ENCODE measurements around the gene BICD1.

DNA sequence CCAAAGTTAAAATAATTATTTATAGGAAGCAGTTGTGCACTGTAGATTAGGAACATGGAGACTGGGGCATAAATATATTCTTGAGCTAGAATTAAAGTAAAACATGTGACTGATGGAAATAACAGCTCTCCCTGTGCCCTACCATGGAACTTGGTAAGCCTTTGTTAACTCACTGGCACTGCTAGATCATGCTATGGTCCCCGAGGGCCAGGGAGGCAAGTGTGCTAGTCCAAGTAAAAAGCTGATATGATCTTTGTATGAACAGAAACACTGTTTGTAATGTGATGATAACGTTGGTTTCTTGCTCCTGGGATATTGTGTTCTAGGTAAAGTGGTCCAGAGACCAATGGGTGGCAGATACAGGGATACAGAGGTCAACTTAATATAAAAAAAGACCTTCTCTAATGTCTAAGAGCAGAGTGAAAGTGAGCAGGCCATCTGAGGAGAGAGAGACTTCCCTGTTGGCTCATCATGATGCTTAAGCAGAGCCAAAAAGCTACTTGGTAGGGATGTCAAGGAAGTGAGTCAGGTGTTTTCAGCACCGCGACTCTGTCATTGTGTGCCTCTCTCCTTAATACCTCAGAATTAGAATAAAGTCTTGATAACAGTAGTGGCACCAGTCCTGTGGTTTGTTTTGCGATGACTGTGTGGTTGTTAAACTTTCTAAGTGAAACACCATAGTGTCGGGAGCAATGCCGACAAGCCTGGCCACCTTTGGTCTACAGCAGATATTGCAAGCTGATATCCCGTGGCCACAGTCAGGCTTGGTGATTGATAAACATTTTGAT, 27.6 kb downstream of the BICD1 start:
- TF ChIP-seq POLR2A (IDR thresholded peaks at IDR 0.05; ENCODE audit: low read depth, low read length): no peak
- no peak for TF ChIP-seq TAF1 (IDR thresholded peaks at IDR 0.05; ENCODE audit: borderline replicate concordance, low read depth, low read length)

Measured in GM12892 (cell line).